HG02798 (cell line): ENCODE results near the gene ATG4B.

ENCODE experiments used
- ATAC-seq: cut with Tn5 transposase; IDR thresholded peaks from one replicate; pipeline ENCODE4 v1.9.1; 2021; ENCODE audit warnings: mild to moderate bottlenecking; ENCODE audit not compliant: unreplicated experiment, poor library complexity

ATG4B gene

GRCh38 chr2:241637795-241638660 is 535 bp downstream of the ATG4B start:
- peak; percentile 16 for ATAC-seq

- no peak for ATAC-seq
Observed at GRCh38 chr2:241638940-241639339, 1.4 kb downstream of the ATG4B start.

GRCh38 chr2:241639385-241639784 is 1.9 kb downstream of the ATG4B start:
- no peak for ATAC-seq

GRCh38 chr2:241640165-241640795 is 2.8 kb downstream of the ATG4B start:
- ATAC-seq = no peak

- ATAC-seq = no peak
Observed at GRCh38 chr2:241641631-241642030, 4.1 kb downstream of the ATG4B start.

GRCh38 chr2:241645056-241645914 is 7.8 kb downstream of the ATG4B start:
- ATAC-seq = no peak

GRCh38 chr2:241645915-241646645 is 8.6 kb downstream of the ATG4B start:
- no peak for ATAC-seq

GRCh38 chr2:241648453-241648852 is 11.0 kb downstream of the ATG4B start:
- ATAC-seq = no peak

- ATAC-seq = no peak
Observed at GRCh38 chr2:241649404-241649803, 11.9 kb downstream of the ATG4B start.

GRCh38 chr2:241649927-241650326 is 12.4 kb downstream of the ATG4B start:
- ATAC-seq = no peak

GRCh38 chr2:241652142-241652541 is 14.6 kb downstream of the ATG4B start:
- ATAC-seq = no peak

GRCh38 chr2:241652722-241653121 is 15.2 kb downstream of the ATG4B start:
- ATAC-seq = no peak

- no peak for ATAC-seq
Observed at GRCh38 chr2:241653210-241653750, 15.8 kb downstream of the ATG4B start.

GRCh38 chr2:241654551-241654950 is 17.1 kb downstream of the ATG4B start:
- no peak for ATAC-seq

GRCh38 chr2:241655516-241656189 is 18.2 kb downstream of the ATG4B start:
- ATAC-seq = no peak

GRCh38 chr2:241656190-241656741 is 18.8 kb downstream of the ATG4B start:
- ATAC-seq = no peak

- ATAC-seq = no peak
Observed at GRCh38 chr2:241657786-241658254, 20.3 kb downstream of the ATG4B start.

- no peak for ATAC-seq
Observed at GRCh38 chr2:241658296-241658695, 20.8 kb downstream of the ATG4B start.

GRCh38 chr2:241659150-241659739 is 21.8 kb downstream of the ATG4B start:
- no peak for ATAC-seq
